GM19193 (cell line): ENCODE data around the gene MLLT6.

Source experiments
- POLR2A ChIP-seq: IDR thresholded peaks from 4 replicates; pipeline ENCODE4 v1.6.1; 2011; ENCODE audit not compliant: insufficient read depth, insufficient read length; ENCODE audit errors: extremely low read depth

Gene MLLT6

DNA sequence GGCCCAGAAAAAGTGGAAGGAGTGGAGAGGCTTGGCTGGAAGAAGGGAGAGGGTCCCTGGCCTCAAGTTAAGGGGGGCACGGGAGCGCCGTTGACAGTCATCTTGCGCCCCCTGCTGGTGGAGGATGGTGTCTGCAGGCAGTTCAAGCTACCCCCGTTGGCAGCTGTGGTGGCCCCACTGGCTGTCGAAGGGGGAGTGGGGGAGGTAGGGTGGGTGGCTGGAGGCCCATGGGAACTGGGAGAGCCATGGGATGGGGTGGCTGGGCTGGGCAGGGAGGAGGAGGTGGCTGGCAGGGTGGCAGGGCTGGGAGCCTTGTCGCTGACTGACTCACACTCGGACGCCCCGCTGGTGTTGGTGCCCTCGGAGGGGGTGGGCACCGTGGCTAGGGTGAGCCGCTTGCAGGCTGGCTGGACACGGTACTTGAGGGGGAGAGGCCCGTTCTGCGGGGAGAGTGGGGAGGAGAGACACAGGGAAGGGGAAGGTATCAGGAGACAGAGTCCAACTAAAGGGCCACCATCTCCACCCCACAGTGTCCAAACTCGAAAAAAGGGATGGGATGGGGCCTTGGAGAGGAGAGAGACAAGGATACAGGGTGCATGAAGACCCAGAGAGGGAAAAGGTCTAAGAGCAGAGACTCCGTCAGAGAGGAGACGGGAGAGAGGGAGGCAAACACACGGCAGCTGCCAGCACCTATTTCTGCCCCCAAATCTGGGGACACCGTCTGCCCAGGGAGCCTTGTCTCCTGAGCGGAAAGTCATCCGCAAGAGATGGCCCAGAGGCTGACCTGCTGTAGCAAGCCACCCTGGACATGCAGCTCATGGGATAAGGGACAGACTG is 30.3 kb downstream of the MLLT6 start:
- TF ChIP-seq POLR2A = no peak

DNA sequence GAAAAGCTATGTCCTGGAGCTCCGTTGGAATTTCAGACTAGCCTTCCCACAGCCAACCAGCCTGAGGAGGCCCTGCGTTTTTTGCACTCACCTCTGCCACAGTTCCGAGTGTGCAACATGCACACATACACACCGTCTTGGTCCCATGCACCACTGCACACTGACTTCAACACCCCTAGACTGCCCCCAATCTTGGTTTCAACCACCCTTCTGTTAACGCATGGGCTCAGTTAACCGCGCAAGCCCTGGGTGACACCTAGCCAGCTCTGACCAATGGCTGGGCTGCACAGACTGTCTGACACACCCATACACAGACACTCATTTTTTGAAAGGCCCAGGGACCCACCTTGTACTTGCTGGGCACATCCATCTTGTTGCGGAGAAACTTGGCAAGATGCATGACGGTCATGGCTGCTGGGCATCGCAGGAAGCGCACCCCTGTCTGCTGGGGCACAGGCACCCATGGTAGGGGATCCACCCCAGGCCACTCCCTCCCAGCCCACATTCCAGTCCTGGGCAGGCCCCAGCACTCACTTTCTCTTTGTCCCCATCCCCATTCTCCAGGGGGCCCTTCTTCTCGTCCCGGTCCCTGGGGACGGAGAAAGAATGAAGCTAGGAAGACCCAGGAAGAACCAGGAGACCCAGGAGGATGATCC is 33.1 kb downstream of the MLLT6 start:
- TF ChIP-seq POLR2A = no peak

DNA sequence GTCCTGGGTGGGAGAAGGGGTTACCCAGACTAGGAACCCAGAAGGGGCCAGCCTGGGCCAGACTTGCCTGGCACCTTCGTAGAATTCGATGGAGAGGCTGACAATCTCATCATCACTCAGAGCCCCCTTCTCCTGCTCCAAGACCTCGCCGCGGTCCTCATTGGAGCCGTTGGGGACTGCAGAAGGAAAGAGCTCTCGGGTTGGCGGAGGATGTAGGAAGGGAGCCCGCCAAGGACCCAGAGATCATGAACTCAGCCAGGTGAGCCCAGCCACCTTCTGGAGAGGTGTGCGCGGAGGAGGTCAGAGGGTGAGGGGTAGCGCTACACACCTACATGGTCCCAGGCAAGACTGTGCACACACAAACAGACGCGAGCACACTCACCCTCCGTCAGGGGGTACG is 33.6 kb downstream of the MLLT6 start:
- TF ChIP-seq POLR2A = no peak

DNA sequence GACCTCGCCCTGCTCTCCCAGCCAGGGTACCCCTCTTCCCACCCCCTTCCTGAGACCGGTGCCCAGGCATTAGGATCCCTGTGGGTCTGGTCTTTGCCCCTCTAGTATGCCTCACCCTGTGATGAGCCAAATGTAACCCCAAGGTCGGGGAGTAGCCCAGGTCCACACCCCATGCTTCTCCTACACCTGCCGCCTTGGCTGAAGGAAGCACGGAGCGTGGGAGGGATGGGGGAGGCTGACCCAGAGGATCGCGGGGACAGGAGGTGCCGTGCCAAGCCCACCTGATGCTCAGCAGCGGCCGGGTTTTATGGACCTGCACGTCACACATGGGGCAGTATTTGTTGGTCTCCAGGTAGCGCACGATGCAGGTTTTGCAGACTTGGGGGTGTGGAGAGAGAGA is 34.2 kb downstream of the MLLT6 start:
- no peak for TF ChIP-seq POLR2A

DNA sequence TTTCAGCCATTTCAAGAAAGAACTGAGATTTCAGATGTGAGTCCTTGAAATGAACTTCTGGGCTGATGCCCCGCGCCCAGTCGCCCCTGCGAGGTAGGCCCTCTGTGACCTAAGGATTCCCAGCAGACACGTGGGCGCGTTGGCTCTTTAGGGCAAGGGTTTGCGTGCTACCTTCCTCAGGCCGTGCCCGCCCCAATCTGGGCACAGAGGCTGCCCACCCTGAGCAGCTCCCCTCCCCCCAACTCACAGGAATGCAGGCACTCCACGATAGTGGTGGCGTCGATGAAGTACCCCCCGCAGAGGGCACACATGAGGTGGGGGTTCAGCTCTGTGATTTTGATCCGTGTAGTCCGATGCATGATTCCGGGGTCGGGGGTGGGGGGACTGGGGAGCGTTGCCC is 35.0 kb downstream of the MLLT6 start:
- TF ChIP-seq POLR2A = no peak

DNA sequence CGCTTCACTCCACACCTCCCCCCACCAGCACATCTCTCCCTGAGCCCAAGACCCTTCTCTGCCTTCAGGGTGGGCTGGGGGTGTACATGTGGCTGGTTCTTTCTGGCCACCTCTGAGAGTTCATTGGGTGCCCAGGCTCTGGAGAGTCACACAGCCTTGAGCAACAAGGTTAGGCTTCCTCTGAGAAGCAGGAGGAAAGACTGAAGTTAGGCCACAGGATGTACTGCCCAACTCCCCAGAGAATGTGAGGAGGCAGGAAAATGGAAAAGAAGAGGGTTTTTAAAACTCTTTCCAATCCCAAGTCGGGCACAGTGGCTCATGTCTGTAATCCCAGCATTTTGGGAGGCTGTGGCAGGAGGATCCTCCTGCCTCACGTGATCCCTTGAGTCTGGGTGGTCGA is 35.7 kb downstream of the MLLT6 start:
- no peak for TF ChIP-seq POLR2A

DNA sequence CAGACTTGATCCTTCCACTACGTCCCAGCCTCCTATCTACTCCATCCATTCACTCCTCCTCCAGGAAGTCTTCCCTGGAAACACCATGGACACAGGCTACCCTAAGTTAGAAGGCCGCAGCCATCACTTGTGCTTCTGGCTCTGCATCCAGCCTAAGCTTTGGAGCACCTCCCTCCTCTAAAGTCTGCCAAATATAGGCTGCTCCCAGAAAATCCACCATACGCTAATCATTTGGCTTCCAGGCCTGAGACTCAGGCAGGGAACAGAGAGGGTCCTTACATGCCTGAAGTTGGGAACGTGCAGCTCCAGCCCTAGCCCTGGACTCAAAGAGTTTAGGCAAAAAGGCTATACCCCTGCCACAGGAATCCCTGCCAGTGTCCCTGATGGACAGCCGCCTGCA is 36.4 kb downstream of the MLLT6 start:
- TF ChIP-seq POLR2A = no peak

DNA sequence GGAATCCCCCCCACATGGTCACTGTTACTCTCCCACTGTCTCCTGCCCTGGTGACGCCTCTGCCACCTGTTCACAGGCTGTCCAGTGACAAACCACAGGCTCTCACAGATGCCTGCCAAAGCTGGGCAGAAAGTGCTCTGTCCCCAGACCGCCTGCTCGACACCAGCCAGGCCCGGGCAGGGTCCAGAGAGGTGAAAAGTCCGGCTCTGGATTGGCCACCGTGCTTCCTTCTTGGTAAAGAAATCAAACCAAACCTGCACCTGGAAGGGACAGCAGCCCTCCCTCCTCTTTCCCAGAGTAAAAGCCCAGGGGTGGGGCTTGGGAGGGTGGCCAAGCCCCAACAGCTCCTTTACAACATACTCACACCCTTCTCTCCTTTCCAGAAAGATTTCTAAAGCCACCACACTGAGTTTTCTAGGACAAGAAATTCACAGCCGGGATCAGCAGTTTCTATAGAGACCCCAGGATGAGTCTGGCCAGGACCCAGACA is 36.9 kb downstream of the MLLT6 start:
- TF ChIP-seq POLR2A = no peak

DNA sequence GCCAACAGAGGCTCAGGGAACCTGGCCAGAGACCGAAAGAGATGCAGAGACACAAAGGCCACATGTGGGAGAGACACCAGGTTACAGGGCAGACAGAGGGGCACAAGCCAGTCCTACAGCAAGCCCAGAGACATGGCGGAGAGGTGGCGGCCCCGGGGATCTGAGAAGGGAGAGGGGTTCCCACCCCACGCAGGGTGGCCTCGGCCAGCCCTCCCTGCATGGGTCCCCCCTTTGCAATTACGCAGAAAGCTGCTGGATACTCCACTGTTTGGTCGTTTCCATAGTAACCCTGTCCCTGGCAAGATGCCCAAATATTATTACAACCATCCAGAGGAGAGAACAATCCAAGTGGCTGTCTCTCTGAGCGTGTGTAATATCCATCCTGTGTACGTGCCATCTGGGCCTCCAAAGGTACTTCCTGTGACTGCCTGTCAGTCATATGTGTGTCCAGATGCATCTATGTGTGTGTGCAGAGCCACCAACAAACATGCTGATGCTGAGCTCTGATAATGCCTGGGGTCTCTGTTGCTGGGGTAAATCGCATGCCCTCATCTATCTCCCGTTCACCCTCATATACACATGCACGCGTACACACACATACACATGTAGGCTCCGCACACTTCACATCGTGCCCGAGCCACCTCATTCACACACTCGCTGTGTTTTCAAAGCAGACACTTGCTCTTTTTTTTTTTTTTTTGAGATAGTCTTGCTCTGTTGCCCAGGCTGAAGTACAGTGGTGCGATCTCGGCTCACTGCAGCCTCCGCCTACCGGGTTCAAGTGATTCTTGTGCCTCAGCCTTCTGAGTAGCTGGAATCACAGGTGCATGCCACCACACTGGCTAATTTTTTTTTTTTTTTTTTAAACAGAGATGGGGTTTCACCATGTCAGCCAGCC is 37.6 kb downstream of the MLLT6 start:
- TF ChIP-seq POLR2A = no peak

DNA sequence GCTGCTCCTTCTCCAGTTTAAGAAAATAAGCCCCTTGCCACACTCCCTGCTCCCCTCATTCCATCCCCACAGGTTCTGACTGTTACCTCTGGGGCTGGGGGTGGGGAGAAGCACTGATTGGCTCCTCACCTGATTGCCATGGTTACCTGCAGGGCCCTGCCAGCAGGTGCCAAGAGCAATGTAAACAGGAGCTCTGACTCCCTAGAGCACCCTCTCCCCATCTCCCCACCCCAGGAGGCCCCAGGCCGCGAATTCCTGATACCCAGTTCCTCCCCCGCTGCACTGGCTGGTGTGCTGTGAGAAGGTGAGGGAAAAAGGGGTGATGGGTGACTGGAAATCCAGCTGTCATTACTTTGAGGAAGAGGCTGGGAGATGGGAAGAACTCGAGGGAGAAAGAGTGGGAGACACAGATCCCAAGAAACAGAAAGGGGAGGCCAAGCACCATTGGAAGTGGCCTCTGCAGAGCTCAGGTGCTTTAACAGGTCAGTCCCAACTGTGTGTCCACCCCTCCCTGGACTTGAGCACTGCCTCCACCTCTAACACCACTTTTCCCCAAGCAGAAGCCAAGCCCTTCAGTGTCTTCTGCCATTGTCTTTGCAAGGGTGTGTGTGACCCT is 38.6 kb downstream of the MLLT6 start:
- TF ChIP-seq POLR2A = no peak

DNA sequence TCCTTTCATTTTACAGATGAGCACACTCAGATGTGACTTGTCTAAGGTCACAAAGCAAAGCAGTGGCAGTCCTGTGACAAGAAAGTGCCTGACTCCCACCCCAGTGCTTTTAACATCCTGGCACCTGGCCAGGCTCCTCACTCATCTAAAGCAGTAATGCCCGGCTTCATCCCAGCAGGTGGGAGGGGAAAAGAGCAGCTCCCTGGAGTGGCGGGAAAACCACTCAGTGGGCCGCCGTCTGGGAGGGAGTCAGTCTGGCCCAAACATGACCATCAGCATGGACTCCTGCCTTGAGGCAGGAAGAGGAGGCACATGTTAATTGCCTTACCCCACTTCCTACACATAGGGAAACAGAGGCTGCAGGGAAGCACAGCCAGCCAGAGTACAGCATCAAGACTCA is 40.5 kb downstream of the MLLT6 start:
- no peak for TF ChIP-seq POLR2A

DNA sequence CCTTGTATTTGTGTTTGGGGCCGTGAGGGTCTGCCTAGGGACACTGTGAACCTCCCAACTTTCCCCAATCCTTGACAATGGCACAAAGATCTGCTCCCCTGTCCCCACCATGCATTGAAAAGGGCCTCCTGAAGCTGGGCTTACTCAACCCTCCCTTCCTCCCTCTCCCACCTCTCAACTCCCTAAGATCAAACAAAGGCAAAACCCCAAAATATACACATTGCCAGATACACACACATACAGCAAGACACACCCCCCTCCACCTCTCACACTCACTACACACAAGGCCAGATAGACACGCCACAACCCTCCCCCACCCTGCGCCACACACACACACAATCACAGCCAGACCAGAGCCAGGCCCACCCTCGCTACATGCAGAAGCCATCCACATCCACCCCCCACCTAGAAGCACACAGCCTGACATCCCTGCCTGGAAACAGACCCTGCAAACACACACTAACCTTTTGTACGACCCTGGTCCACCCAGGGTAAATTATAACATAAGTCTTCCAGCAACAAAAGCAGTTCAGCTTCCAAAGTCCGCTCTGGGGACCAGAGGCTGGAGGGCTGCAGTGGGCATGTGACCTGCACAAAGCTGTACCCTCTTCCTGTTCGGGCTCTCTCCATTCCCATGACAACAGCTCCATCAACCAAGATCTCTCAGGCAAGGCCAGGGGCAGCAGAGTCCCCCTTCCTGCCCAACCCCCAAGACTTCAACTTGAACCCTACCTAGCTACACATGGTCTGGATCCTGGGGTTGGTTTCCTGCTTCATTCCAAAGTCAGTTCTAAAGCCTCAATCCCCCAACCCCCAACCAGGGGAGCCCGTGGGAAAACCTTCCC is 41.2 kb downstream of the MLLT6 start:
- no peak for TF ChIP-seq POLR2A

DNA sequence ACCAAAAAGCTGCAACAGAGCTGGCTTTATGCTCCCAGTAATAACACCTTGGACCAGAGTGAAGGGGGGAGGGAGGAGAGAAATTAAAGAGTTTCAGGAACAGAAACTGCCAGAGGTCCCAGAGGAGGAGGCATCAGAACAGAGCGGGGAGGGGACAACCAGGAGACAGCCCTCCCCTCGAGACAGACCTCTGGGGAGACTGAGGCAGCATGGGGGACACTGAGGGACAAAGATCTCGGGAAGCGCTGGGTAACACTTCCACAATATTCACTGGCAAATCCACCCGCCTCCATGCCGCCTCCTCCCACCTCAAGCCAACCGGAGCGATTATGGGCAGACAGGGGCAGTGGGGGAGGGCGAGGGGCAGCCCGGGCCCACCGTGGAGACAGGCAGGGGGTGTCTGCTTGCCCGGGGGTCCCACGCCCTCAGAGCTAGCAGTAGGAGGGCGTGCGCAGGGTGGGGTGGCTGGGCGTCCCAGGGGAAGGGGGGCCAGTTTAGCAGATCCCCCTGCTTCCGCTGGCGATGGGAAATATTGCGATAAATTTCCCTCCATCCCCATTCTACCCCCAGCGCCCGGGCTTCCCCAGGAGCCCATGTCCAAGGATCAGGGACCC is 41.9 kb downstream of the MLLT6 start:
- TF ChIP-seq POLR2A = no peak
